Measurements from ENCODE around the gene MESP1.

The MESP1 gene

GRCh38 chr15:89760303-89761008, 9.4 kb upstream of the MESP1 start:
- peak; percentile 86 for DNase-seq (ENCODE audit: insufficient read length, low spot score)
- FAIRE-seq: no peak

GRCh38 chr15:89759835-89760234, 8.8 kb upstream of the MESP1 start:
- no peak for FAIRE-seq
- DNase-seq (ENCODE audit: insufficient read length, low spot score): no peak

- no peak for FAIRE-seq
Observed at GRCh38 chr15:89758981-89759380, 7.9 kb upstream of the MESP1 start.

GRCh38 chr15:89758283-89758682, 7.2 kb upstream of the MESP1 start:
- FAIRE-seq: no peak
- no peak for DNase-seq (ENCODE audit: insufficient read length, low spot score)

More at GRCh38 chr15:89758981-89759380, 7.9 kb upstream of the MESP1 start:
- DNase-seq (ENCODE audit: insufficient read length, low spot score): no peak

- FAIRE-seq (no peak), DNase-seq (ENCODE audit: insufficient read length, low spot score) (no peak)
Observed at GRCh38 chr15:89756897-89757296, 5.8 kb upstream of the MESP1 start.

GRCh38 chr15:89755701-89756100, 4.7 kb upstream of the MESP1 start:
- DNase-seq (ENCODE audit: insufficient read length, low spot score): no peak

GRCh38 chr15:89754361-89755154, 3.5 kb upstream of the MESP1 start:
- FAIRE-seq (peak; percentile 86), DNase-seq (ENCODE audit: insufficient read length, low spot score) (peak; percentile 55)

More at GRCh38 chr15:89755701-89756100, 4.7 kb upstream of the MESP1 start:
- no peak for FAIRE-seq

- DNase-seq (ENCODE audit: insufficient read length, low spot score) (no peak), FAIRE-seq (no peak)
Observed at GRCh38 chr15:89753855-89754254, 2.8 kb upstream of the MESP1 start.

GRCh38 chr15:89751748-89752147, 699 bp upstream of the MESP1 start:
- FAIRE-seq (no peak), DNase-seq (ENCODE audit: insufficient read length, low spot score) (no peak)

- DNase-seq (ENCODE audit: insufficient read length, low spot score) (no peak), FAIRE-seq (no peak)
Observed at GRCh38 chr15:89749951-89750559, 994 bp downstream of the MESP1 start.

GRCh38 chr15:89749526-89749925, 1.5 kb downstream of the MESP1 start:
- FAIRE-seq (no peak), DNase-seq (ENCODE audit: insufficient read length, low spot score) (no peak)

- no peak for FAIRE-seq
- no peak for DNase-seq (ENCODE audit: insufficient read length, low spot score)
Observed at GRCh38 chr15:89749054-89749453, 2.0 kb downstream of the MESP1 start.

- FAIRE-seq (no peak), DNase-seq (ENCODE audit: insufficient read length, low spot score) (no peak)
Observed at GRCh38 chr15:89747708-89748682, 3.1 kb downstream of the MESP1 start.

- no peak for DNase-seq (ENCODE audit: insufficient read length, low spot score)
- FAIRE-seq: peak; percentile 94
Observed at GRCh38 chr15:89746386-89746780, 4.7 kb downstream of the MESP1 start.

GRCh38 chr15:89745768-89746167, 5.3 kb downstream of the MESP1 start:
- FAIRE-seq: no peak
- DNase-seq (ENCODE audit: insufficient read length, low spot score): no peak

GRCh38 chr15:89745131-89745530, 5.9 kb downstream of the MESP1 start:
- DNase-seq (ENCODE audit: insufficient read length, low spot score): no peak
- no peak for FAIRE-seq

GRCh38 chr15:89743594-89743993, 7.5 kb downstream of the MESP1 start:
- DNase-seq (ENCODE audit: insufficient read length, low spot score) (no peak), FAIRE-seq (no peak)

GRCh38 chr15:89743011-89743410, 8.0 kb downstream of the MESP1 start:
- no peak for FAIRE-seq
- DNase-seq (ENCODE audit: insufficient read length, low spot score): no peak

GRCh38 chr15:89740137-89740536, 10.9 kb downstream of the MESP1 start:
- DNase-seq (ENCODE audit: insufficient read length, low spot score): peak; percentile 83

GRCh38 chr15:89735773-89736172, 15.3 kb downstream of the MESP1 start:
- FAIRE-seq: no peak
- no peak for DNase-seq (ENCODE audit: insufficient read length, low spot score)

More at GRCh38 chr15:89740137-89740536, 10.9 kb downstream of the MESP1 start:
- FAIRE-seq: peak; percentile 82

All from HTR-8/SVneo (cell line).